Measurements from ENCODE around the gene RPP38.

The RPP38 gene

GRCh38 chr10:15097011-15097812 lies at the start of gene RPP38:
TSS of gene RPP38 (plus strand) at chr10:15097355. CDS start at chr10:15103315, 5,960 bp downstream.
- DNase-seq (ENCODE audit: low spot score) = peak; percentile 94

GRCh38 chr10:15049533-15049932 lies 47.6 kb upstream of the RPP38 start:
- no peak for DNase-seq (ENCODE audit: low spot score)

- no peak for DNase-seq (ENCODE audit: low spot score)
Observed at GRCh38 chr10:15052121-15052520, 45.0 kb upstream of the RPP38 start.

GRCh38 chr10:15053061-15053460 lies 44.1 kb upstream of the RPP38 start:
- DNase-seq (ENCODE audit: low spot score) = no peak

GRCh38 chr10:15058689-15059088 lies 38.5 kb upstream of the RPP38 start:
- DNase-seq (ENCODE audit: low spot score) = no peak

GRCh38 chr10:15059914-15060313 lies 37.2 kb upstream of the RPP38 start:
- no peak for DNase-seq (ENCODE audit: low spot score)

GRCh38 chr10:15060638-15061037 lies 36.5 kb upstream of the RPP38 start:
- DNase-seq (ENCODE audit: low spot score) = no peak

GRCh38 chr10:15067154-15067553 lies 30.0 kb upstream of the RPP38 start:
- no peak for DNase-seq (ENCODE audit: low spot score)

GRCh38 chr10:15068802-15069201 lies 28.4 kb upstream of the RPP38 start:
- no peak for DNase-seq (ENCODE audit: low spot score)

- no peak for DNase-seq (ENCODE audit: low spot score)
Observed at GRCh38 chr10:15069230-15069629, 27.9 kb upstream of the RPP38 start.

- DNase-seq (ENCODE audit: low spot score) = no peak
Observed at GRCh38 chr10:15072358-15072757, 24.8 kb upstream of the RPP38 start.

GRCh38 chr10:15075421-15075820 lies 21.7 kb upstream of the RPP38 start:
- DNase-seq (ENCODE audit: low spot score) = no peak

GRCh38 chr10:15083674-15084501 lies 13.3 kb upstream of the RPP38 start:
- no peak for DNase-seq (ENCODE audit: low spot score)

GRCh38 chr10:15084502-15084922 lies 12.6 kb upstream of the RPP38 start:
- peak; percentile 74 for DNase-seq (ENCODE audit: low spot score)

GRCh38 chr10:15088428-15089261 lies 8.5 kb upstream of the RPP38 start, which contains the start of gene ACBD7:
TSS of gene ACBD7 (minus strand) at chr10:15088776. CDS start at chr10:15088728, 48 bp downstream.
- DNase-seq (ENCODE audit: low spot score) = peak; percentile 77

GRCh38 chr10:15091418-15091817 lies 5.7 kb upstream of the RPP38 start:
- DNase-seq (ENCODE audit: low spot score) = no peak

GRCh38 chr10:15092855-15093408 lies 4.2 kb upstream of the RPP38 start:
- no peak for DNase-seq (ENCODE audit: low spot score)

GRCh38 chr10:15096661-15097010 lies 519 bp upstream of the RPP38 start:
- no peak for DNase-seq (ENCODE audit: low spot score)

GRCh38 chr10:15099886-15100285 lies 2.7 kb downstream of the RPP38 start:
- no peak for DNase-seq (ENCODE audit: low spot score)

GRCh38 chr10:15103513-15103912 lies 6.4 kb downstream of the RPP38 start:
- DNase-seq (ENCODE audit: low spot score) = no peak

GRCh38 chr10:15106352-15107013 lies 9.3 kb downstream of the RPP38 start:
- peak; percentile 72 for DNase-seq (ENCODE audit: low spot score)

Measured in kidney capillary endothelial cell (primary cell).